Measurements from ENCODE around the gene AMOTL2. TPM values are rescaled to one million over a fixed set of nuclear protein-coding genes. Genes with fewer than 3 reads are reported as not detected.

Gene AMOTL2
- total RNA-seq, 1 donor from 2014 or later = 79.2 TPM

DNA sequence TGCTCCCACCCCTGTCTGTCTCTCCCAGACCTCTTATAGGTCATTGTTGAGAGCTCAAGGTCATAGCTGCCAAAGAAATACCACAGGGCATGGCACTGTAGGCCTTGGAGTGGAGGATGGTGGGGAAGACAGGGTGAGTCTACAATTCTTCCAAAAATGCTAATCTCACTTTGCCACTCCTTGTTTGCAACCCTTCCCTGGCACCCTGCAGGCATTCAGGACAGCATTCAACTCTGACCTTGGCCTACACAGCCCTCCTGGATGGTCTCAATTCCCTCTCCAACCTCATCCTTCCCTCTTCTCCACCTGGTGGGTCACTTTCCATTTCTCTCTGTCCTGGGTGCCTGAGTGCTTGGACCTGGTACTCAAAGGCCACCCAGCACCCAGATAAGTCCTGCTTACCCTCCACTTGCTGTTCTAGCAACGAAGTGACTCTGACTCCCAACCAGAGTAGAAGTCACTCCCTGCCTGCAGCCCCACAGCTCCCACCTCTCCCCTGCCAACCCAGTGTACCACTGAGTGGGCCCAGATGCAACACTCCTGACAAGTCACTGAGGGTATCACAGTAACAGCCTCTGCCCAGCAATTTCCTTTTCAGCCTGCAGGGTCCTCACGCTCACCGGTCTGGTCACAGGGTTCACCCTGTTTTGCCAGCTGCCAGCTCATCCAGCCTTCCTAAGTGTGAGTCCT is 36.6 kb downstream of the AMOTL2 start:
- H3K27ac Mint-ChIP-seq = no peak overlapping the region
- no peak for DNase-seq (ENCODE audit: extremely low spot score, unreplicated experiment)

DNA sequence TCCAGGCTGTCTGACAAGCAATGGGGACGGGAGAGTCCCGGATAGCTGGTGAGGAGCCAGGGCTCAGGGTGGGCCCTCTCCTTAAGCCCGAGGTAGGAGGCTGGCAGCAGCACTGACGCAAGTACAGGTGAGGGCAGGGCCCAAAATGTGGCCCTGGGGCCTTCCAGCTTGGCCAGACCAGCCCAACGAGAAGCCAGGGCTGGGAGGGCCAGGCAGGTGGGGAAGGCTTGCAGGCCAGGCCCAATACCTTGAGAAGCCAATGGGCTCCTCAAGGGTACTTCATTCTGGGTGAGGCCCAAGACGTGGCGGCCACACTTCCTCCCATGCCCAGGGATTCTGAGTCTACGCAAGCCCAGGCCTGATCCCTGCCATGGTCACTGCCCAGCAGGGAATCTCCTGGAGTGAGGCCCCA is 37.2 kb downstream of the AMOTL2 start:
- Mint-ChIP-seq H3K27ac (peak overlapping the region; percentile 5), H3K36me3 (no peaks in the 10 kb centered on the region), H3K4me3 (no peak overlapping the region), H3K4me1 (ENCODE audit: unreplicated experiment) (peaks cover 41% of the 10 kb centered on the region), H3K27me3 (no peaks in the 10 kb centered on the region), H3K9me3 (peaks cover 8% of the 10 kb centered on the region)
- no peak for DNase-seq (ENCODE audit: extremely low spot score, unreplicated experiment)
- TF ChIP-seq, protein P1, sequence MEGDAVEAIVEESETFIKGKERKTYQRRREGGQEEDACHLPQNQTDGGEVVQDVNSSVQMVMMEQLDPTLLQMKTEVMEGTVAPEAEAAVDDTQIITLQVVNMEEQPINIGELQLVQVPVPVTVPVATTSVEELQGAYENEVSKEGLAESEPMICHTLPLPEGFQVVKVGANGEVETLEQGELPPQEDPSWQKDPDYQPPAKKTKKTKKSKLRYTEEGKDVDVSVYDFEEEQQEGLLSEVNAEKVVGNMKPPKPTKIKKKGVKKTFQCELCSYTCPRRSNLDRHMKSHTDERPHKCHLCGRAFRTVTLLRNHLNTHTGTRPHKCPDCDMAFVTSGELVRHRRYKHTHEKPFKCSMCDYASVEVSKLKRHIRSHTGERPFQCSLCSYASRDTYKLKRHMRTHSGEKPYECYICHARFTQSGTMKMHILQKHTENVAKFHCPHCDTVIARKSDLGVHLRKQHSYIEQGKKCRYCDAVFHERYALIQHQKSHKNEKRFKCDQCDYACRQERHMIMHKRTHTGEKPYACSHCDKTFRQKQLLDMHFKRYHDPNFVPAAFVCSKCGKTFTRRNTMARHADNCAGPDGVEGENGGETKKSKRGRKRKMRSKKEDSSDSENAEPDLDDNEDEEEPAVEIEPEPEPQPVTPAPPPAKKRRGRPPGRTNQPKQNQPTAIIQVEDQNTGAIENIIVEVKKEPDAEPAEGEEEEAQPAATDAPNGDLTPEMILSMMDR (conservative IDR thresholded peaks at IDR 0.05) = no peak

More for the DNA sequence above, 36.6 kb downstream of the AMOTL2 start:
- Mint-ChIP-seq H3K4me1 (ENCODE audit: unreplicated experiment) (peaks cover 36% of the 10 kb centered on the region), H3K27me3 (no peaks in the 10 kb centered on the region), H3K9me3 (peaks cover 8% of the 10 kb centered on the region), H3K4me3 (no peak overlapping the region), H3K36me3 (no peaks in the 10 kb centered on the region)
- TF ChIP-seq, protein P1 (conservative IDR thresholded peaks at IDR 0.05) = no peak

DNA sequence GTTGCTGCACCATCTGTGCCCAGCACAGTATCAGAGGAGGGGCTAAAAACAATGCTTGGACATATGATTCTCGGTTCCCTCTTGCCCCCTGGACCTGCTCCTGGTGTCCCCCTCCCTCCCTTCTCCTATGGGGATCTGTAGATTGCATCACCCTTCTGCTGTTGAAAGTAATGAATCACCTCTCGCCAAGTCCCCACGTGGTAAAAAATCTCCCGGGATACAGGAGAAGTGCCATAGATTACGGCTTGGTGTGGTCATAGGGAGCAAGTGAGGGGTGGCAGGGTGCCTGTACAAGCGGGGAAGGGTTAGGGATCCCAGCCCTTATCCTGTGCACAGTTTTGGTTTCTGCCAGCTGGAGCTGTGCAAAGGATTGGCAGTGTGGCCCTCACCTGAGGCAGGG is 37.7 kb downstream of the AMOTL2 start:
- Mint-ChIP-seq H3K9me3 (peaks cover 4% of the 10 kb centered on the region), H3K4me1 (ENCODE audit: unreplicated experiment) (peaks cover 42% of the 10 kb centered on the region), H3K27ac (peak overlapping the region; percentile 5), H3K36me3 (no peaks in the 10 kb centered on the region), H3K27me3 (no peaks in the 10 kb centered on the region), H3K4me3 (no peak overlapping the region)
- TF ChIP-seq, protein P1 (conservative IDR thresholded peaks at IDR 0.05) = no peak
- no peak for DNase-seq (ENCODE audit: extremely low spot score, unreplicated experiment)

DNA sequence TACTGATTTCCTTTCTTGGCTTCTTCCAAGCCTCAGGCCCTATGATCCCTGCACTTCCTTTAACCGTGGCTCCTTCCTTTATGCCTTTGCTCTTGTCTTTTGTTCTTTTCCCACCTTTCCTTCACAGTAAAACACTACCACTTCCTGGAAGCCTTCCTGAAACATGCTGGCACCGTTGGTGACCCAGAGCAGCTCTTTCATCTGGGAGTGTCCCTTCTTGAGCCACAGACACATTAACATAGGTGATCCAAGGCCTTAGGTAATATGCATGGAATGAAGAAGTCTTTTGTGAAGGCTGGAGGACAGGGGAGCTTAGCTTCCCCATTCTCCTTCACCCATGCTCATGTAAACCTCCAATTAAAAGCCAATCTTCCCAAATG is 39.4 kb downstream of the AMOTL2 start:
- Mint-ChIP-seq H3K4me1 (ENCODE audit: unreplicated experiment) (peaks cover 30% of the 10 kb centered on the region), H3K36me3 (no peaks in the 10 kb centered on the region), H3K9me3 (no peaks in the 10 kb centered on the region), H3K27me3 (no peaks in the 10 kb centered on the region), H3K4me3 (no peak overlapping the region), H3K27ac (peak overlapping the region; percentile 83)
- TF ChIP-seq, protein P1 (conservative IDR thresholded peaks at IDR 0.05) = no peak
- no peak for DNase-seq (ENCODE audit: extremely low spot score, unreplicated experiment)

DNA sequence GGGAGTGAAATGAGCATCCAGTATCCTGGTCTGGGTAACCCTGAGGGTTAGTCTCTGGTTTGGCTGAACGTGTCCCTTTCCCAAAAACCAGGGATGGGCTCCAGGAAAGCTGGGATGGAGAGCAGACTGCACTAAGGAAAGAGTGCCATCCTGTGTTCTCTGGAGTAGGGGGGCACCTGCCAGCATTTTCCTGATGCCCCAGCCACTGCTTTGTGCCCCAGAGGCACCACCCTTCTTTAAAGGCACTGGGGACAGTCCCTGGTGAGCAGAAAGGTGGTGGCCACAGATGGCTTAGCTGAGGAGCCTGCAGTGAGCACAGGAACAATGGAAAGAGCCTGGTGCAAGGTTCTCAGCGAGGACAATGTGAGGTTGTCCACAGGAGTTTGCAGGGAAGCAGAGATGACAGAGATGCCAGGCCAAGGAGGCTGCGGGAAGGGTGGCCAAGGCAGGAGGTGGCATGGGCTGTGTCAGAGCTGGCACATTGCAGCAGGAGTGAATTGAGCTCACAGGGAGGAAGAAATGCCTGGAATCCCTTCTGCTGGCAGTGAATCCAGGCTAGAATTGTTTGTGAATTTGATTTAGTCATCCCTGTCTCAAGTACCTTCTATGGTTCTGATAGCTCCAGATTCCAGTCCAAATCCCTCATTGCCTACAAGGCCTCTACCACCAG is 39.9 kb downstream of the AMOTL2 start:
- peaks cover 29% of the 10 kb centered on the region for H3K4me1 Mint-ChIP-seq (ENCODE audit: unreplicated experiment)
- no peak for DNase-seq (ENCODE audit: extremely low spot score, unreplicated experiment)
- peak overlapping the region; percentile 83 for H3K27ac Mint-ChIP-seq
- no peaks in the 10 kb centered on the region for H3K27me3 Mint-ChIP-seq
- no peak overlapping the region for H3K4me3 Mint-ChIP-seq
- TF ChIP-seq, protein P1 (conservative IDR thresholded peaks at IDR 0.05) = no peak
- no peaks in the 10 kb centered on the region for H3K36me3 Mint-ChIP-seq
- H3K9me3 Mint-ChIP-seq = no peaks in the 10 kb centered on the region

Data from type B pancreatic cell (in vitro differentiated cells).